Activated CD4-positive, alpha-beta T cell treated with anti-CD3 and anti-CD28 coated beads for 48 hours (primary cell): ENCODE data around the gene PKNOX2.

ENCODE experiments used
- DNase-seq: peaks from one replicate; pipeline ENCODE4 v3.0.0-alpha.2; 2020

Gene PKNOX2

GRCh38 chr11:125423247-125423849, 258.8 kb downstream of the PKNOX2 start:
- DNase-seq, result no peak

- DNase-seq, result no peak
Observed at GRCh38 chr11:125425601-125426000, 261.1 kb downstream of the PKNOX2 start.

- DNase-seq, result no peak
Observed at GRCh38 chr11:125426818-125427528, 262.4 kb downstream of the PKNOX2 start.

GRCh38 chr11:125428486-125429173, 264.1 kb downstream of the PKNOX2 start:
- DNase-seq, result no peak

- peak; percentile 74 for DNase-seq
Observed at GRCh38 chr11:125429174-125429707, 264.7 kb downstream of the PKNOX2 start.

- DNase-seq, result no peak
Observed at GRCh38 chr11:125429807-125430678, 265.5 kb downstream of the PKNOX2 start.

- no peak for DNase-seq
Observed at GRCh38 chr11:125431009-125431408, 266.5 kb downstream of the PKNOX2 start.

GRCh38 chr11:125431481-125431880, 266.9 kb downstream of the PKNOX2 start:
- no peak for DNase-seq

- peak; percentile 29 for DNase-seq
Observed at GRCh38 chr11:125433454-125434121, 269.0 kb downstream of the PKNOX2 start.

GRCh38 chr11:125435461-125436238, 271.1 kb downstream of the PKNOX2 start:
- no peak for DNase-seq

- no peak for DNase-seq
Observed at GRCh38 chr11:125441648-125442410, 277.3 kb downstream of the PKNOX2 start.

- DNase-seq, result no peak
Observed at GRCh38 chr11:125442946-125443345, 278.4 kb downstream of the PKNOX2 start.

GRCh38 chr11:125443767-125444311, 279.3 kb downstream of the PKNOX2 start:
- no peak for DNase-seq

- DNase-seq, result no peak
Observed at GRCh38 chr11:125445731-125446130, 281.2 kb downstream of the PKNOX2 start.

- DNase-seq, result no peak
Observed at GRCh38 chr11:125446279-125446678, 281.7 kb downstream of the PKNOX2 start.

- DNase-seq, result no peak
Observed at GRCh38 chr11:125447721-125448120, 283.2 kb downstream of the PKNOX2 start.

- DNase-seq, result no peak
Observed at GRCh38 chr11:125448136-125448535, 283.6 kb downstream of the PKNOX2 start.

GRCh38 chr11:125449565-125449964, 285.0 kb downstream of the PKNOX2 start:
- DNase-seq, result no peak

GRCh38 chr11:125451400-125452124, 287.0 kb downstream of the PKNOX2 start:
- DNase-seq, result peak; percentile 36

- DNase-seq, result no peak
Observed at GRCh38 chr11:125452125-125452470, 287.5 kb downstream of the PKNOX2 start.
